Colon (tissue), 2 donors: ENCODE data around the gene TCTN1.
"Not testable (repeated sequence)": the region's sequence is repeated elsewhere in the genome, so short reads cannot be mapped to it uniquely, and the experiment has no call there.

Experiments
- FAIRE-seq: peaks from 2 replicates; lab custom pipeline; 2012; peaks lifted over from hg19 to GRCh38; lab: Jason Lieb, UNC
- donor health status: control.
- donor health status: control.

The TCTN1 gene

DNA sequence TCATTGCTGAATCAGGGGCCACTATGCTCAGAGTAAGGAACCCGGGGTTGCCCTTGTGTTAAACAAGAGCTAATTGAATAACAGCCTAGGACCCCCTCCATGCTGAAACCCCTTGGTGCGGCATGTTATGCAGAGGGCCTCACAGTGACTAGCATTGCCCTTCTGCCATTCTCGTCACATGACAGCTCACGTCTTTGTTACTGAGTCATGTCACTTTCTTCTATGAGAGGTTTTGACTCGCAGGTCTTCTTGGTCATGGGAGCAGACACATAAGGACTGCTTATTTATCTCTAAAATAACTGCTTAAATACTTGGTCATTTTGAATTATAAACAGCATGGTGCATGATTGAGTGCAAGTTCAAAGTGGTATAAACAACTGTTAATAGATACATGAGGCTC is 24.9 kb downstream of the TCTN1 start:
- FAIRE-seq: no peak

DNA sequence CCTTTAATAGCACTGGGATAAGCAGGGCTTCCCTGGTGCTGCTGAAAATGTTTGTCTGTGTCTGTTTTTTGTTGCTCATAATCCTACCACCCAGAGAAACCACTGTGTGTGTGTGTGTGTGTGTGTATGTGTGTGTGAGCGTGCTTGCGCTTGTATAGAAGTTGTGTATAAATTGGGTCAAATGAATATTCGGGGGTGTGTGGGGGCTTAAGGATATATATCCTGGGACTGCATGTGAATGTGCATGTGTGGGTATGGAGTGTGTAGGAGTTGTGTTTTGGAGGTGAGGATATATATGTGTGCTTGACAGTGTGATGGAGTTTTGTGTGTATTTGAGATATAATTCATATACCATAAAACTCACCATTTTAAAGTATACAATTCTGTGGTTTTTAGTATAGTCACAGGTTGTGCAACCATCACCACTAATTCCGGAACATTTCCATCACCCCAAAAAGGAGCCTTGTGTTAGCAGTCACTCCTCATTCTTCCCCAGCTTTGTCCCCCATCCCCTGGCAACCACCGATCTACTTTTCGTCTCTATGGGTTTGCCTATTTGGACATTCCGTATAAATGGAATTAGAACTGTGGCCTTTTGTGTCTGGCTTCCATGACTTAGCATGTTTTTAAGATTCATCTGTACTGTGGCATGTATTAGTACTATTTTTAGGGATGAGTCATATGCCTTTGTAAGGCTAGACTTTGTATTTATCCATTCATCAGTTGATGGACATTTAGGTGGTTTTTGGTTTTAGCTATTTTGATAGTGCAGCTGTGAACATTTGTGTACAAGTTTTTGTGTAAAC is 25.6 kb downstream of the TCTN1 start:
- no peak for FAIRE-seq

DNA sequence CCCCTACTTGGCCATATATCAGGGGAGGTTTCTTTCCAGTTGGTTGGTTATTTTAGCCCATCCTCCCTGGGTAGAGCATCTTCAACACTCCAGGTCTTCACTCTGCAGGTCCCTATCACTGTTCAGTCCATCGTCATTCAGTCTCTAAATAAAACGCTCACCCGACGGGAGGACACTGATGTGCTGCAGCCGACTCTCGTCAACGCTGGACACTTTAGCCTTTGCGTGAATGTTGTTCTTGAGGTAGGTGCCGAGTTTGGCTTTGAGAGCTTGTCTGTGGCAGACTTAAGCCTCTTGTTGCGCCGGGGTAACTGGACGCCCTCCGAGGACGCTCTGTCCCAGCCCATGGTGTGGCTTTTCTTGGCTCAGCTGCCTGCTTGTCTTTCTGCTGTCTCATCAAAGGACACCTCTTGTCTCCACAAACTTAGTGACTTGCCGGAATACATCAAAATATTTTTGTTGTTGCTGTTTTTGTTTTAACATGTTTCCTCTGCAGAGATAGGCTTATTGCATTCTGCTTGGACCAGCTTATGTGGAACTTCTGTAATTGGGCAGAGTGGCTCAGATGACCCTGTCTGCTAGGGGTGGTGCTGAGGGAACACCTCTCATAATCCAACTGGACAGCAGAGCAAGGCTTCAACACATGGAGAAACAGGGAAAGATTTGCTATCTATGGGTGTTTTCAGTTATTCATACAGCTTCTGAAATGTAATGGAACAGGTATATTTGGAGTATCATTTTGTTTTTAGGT is 26.5 kb downstream of the TCTN1 start:
- FAIRE-seq: no peak

DNA sequence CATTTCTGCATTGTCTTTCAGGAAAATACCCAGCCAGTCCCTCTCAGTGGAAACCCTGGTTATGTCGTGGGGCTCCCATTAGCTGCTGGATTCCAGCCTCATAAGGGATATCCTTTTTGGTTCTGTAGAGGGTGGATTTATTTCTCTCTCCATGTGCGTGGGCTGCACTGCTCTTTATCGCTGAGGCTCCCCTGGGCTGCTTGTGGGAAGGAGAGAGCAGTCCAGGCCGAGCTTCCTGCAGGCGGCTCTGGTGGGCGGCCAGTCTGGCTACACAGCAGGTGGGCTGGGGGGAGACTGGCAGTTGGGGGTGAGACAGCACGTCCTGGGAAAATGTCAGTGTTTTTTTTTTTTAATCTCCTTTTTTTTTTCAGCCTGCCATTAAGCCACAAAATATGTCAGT is 27.6 kb downstream of the TCTN1 start:
- no peak for FAIRE-seq

DNA sequence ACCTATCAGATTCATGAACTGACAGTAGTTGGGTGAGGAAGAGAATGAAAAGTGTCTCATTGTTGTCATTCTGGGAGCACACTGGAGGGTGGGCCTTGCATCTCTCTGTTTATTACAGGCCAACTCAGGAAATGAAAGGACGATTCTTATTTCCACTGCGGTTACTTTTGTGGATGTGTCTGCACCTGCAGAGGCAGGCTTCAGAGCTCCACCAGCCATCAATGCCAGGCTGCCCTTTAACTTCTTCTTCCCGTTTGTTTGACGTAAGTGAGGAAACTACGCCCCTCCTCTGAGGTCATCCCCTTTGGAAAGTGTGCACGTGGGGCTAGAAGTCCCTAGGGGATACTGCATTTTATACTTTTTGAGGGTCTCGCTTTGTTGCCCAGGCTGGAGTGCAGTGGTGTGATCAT is 33.7 kb downstream of the TCTN1 start:
- no peak for FAIRE-seq

DNA sequence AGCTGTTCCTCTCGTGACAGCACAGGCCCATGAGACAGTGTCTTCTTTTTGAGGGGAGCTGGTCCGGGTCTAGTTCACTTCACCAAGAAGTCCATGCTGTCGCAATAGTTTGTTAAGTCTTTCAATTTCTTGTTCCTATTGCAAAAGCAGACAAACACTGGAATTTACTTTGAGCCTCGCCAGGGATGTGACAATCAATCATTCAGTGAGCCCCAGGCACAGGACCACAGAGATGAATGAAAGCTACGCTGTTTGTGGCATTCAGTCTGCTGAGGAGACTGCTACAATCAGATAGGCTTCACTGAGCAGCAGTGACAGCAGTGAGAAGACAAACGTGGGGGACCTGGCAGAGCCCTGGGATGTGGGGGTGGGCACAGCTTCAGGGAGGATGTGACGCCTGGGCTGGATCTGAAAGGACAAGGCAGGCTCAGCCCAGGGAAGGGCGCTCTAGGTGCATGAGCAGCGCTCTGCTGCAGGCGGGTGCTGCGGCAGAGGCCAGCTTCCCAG is 35.5 kb downstream of the TCTN1 start:
- no peak for FAIRE-seq

DNA sequence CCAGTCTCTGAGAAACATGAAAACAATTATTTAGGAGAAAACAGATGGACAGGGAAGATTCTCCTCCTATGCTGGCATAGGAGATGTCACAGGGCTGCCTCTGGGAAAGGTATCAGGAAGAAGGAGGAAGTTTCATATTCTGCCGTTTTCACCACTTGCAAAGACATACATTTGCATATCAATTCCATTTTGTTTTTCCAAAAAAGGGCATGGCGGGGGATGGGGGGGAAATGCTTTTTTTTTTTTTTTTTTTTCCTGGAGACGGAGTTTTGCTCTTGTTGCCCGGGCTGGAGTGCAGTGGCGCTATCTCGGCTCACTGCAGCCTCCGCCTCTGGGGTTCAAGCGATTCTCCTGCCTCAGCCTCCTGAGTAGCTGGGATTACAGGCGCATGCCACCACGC is 40.3 kb downstream of the TCTN1 start:
- not testable (repeated sequence) for FAIRE-seq

DNA sequence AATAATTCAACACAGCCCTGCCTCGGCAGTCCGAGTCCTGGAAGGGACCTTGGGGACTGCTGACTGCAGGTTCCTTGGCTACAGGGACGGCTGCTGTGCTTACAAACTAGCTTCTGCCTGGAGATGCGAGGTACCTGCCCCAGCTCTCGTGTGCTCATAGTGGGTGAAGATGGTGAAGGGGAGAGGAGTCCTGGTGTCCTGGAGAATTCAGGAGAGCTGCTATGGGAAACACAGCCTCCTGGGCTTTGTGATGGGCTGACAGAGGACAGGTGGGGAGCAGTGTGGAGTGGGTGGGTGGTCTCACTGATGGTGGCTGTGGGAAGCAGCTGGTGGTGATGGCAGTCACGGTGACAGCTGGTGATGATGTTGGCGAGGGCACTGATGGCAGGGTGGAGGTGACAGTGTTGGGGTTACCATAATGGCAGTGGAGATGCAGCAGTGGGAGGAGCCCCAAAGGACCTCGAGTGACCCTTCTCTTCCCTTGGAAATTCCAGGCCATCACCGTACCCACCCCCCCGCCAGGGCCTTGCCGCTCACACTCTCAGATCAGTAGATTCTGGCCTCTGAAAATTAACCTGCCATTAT is 42.2 kb downstream of the TCTN1 start:
- no peak for FAIRE-seq

DNA sequence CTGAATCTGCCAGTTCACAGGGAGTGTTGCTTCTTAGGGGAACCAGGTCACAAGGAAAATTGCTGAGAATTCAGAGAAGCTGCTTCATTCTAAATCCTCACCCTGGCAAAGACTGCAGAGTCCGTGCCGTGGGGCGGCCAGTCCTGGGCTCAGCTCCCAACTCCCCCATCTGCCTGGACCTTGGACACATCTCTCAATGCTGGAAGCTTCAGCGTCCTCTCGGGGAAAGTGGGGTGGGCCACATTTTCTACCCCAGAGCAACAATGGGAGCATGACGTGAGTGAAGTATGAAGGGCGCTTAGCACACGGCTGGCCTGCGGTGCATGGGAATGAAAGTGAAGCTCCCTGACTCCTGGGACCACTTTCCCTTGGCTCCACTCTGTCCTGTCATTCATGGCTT is 43.8 kb downstream of the TCTN1 start:
- FAIRE-seq: no peak

DNA sequence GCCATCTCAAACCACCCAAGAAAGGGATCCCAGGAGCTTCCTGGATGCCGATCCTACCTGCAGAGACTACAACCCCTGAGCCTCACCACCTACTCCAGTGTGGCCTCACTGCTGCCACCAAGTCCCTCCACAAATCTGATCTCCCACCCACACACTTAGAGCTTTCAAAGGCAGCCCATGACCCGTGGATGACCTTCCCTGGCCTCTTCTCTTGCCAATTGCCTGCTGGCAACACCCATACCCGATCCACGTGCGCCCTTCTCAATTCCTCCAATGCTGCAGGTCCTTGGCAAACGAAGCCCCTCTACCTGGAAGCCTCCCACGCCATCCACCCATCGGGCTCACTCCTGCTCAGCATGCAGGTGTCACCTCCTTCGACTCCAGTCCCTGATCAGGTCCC is 44.3 kb downstream of the TCTN1 start:
- FAIRE-seq: no peak

DNA sequence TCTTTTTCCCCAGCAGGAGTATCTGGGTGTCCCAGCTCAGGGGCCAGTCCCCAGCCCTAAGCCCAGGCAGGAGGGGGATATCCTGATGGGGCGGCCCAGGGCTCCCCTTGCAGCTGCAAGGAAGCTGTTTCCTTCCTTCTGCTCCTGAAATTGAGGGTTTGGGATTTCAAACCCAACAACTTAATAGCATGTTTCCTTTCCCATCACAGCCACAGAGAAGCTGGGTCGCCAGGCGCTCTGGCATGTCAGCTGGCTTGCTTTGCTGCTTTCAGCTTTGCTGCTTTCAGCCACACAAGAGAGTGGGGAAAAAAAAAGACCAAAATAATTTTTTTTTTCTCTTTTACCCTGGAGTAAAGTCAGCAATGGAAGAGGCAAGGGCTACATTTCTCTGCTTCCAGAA is 44.9 kb downstream of the TCTN1 start:
- no peak for FAIRE-seq

DNA sequence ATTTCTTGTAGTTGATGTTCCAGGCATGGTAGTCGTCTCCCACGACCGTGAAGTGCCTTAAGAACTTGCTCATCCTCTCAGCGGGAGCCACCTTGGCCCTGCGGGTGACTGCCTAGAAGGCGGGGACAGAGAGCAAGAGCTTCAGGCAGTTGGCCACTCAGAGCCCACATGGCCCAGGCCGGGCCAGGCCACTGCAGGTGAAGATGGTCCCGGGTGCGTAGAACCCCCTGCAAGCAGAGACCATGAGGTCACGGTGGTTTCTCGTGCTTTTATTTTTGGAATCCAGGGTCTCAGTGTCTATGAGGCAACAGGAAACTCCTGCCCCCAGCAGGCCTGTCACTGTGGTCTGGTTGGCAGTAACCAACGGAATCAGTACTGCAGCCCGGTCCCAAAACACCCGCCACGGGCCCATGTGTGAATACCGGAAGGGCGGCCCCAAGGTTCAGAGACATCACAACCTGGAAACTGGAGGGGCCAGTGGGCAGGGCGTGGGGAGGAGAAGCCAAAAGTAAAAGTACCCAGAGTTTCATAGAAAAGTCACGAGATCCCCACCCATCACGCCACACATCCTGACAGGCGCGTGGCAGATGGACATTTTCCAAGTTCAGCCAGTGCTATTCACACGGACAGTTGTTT is 47.5 kb downstream of the TCTN1 start:
- FAIRE-seq: no peak

DNA sequence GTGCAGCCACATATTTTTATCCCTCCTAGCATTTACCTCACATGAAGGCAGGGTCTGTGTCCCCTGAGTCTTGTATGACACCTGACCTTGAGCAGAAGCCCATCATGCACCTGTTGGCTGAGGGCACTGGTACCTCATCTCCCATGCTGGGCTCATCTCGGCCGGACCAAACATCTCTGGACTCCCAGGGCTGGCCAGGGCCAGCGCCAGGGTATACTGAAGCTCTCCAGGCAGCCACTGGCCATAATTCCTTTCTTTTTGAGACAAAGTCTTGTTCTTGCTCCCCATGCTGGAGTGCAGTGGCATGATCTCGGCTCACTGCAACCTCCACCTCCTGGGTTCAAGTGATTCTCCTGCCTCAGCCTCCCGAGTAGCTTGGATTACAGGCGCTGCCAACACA is 53.0 kb downstream of the TCTN1 start:
- FAIRE-seq: no peak

DNA sequence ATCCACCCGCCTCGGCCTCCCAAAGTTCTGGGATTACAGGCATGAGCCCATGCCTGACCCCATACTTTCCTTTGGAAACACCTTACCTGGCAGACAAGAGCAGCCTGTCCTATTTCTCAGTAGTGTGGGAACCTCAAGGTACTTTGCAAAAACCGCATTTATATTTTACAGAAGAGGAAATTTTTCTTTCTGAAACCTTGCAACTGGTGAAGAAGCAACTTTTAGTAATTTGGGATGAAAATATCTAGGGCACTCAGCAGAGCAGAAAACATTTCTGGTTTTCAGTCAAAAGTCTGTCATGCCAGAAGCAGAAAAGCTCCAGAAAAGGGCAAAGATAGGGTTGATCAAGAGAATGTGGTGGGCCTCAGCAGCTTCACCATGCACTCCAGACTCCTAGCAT is 53.7 kb downstream of the TCTN1 start:
- no peak for FAIRE-seq

DNA sequence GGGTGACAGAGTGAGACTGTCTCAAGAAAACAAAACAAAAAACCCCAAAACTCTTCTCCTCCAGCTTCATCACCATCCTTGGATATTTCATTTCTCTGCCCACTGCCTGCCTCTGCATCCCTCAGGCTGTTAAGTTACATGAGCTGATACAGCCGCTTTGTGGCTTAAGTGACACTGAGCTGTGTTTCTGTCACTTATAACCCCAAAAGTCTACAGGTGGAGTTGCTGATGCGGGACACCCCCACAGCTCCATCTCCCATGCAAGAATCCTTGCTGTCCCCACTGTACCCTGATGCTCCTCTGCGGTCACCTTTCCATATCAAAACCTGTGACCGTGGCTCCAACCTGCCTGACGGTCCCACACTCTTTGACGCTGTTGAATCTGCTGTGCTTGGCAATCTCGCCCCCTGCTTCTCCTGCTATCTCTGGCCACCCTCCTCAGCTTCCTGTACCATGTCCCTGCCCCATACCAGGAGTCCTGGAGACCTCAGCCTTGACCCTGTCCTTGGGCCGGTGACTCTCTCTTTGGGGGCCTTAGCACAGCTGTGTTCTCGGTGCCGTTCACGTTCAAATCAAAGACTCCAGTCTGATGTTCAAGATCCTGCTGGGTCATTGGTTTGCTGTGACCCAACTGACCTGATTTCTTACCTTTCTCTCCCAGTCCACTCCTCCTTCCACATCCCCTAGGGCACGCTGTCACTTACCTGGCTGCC is 54.7 kb downstream of the TCTN1 start:
- no peak for FAIRE-seq

DNA sequence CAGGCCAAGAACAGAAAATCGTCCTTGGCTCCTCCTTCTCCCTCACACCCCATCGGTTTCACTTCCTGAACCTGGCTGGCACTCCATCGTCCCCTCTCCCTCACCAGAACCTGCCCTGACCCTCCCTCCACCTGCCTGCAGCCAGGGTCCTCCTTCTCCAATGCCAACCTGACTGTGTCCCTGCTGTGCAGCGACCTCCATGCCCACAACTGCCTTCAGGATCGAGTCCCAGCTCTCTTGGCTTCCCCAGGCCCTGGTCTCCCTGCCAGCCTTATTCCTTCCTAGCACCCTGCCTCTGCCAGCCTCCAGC is 55.2 kb downstream of the TCTN1 start:
- no peak for FAIRE-seq

DNA sequence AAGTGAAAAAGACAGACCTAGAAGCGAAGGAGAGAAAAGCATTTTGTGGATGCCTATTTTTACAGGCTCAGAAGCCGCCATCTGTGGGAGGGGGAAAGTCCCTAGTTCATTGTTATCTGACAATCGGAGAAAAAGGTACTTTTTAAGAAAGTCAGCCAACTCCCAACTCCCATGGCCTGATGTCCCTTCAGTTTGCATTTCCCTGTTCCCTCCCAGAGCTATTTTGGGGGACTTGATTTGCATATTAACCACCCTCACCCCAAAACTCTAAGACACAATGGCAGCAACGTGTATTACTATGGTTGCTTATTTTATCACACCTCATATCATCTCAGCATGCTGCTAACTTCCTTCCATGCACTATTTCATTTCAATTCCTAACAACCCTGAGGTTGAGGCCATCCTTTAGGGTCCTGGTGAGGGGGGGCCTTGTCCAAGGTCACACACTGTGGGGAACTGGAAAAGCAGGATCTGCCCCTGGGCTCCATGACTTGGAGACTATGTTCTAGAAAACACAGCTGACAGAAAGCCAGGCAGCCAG is 56.3 kb downstream of the TCTN1 start:
- no peak for FAIRE-seq

DNA sequence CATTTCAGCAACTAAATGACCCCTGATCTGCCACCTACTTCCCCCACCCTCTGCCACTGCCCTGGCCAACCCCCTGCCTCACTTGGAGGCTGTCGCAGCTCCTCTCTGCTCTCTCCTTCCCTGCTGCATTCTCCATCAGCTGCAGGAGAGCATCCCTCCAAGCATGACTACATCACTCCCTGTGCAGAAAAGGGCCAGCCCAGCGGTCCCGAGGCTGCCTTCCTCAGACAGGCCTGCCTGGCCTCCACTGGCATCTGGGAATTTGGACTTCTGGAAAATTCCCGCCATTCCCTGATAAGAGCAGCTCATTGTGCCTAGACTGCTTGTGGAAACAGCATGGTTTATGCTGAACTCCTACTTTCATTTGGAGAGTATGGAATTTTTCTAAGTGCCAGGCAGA is 62.2 kb downstream of the TCTN1 start:
- no peak for FAIRE-seq

DNA sequence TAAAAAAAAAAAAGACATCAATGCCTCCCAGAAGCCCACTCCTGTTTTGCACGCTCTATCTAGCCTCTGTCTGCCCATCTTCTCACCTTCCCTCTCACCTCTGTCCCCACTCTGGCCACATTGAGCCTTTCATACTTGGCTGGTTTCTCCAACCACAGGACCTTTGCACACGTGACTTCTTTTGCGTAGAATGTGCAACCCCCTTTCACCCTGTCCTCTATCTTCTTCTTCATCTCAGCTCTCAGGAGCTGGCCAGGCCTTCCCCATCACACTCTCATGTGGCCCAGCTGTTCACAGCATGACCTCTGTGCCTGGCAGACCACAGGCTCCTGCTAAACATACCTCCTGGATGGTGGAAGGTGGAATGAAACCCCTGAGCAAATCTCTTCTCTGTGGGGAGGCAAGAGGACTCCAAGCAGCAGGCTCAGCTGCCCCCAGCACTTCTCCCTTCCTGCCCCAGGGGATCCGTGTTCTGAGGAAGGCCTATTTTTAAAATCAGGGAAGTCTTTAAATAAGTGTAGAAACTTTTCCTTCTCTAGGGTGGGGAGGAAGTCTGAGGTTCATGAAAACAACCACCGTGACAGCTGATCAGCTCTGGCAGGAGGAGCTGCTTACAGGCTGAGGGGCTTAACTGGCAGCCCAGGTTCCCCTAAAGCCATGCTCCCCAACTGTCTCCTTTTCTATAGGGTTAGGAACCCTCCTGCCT is 63.4 kb downstream of the TCTN1 start:
- FAIRE-seq: no peak

DNA sequence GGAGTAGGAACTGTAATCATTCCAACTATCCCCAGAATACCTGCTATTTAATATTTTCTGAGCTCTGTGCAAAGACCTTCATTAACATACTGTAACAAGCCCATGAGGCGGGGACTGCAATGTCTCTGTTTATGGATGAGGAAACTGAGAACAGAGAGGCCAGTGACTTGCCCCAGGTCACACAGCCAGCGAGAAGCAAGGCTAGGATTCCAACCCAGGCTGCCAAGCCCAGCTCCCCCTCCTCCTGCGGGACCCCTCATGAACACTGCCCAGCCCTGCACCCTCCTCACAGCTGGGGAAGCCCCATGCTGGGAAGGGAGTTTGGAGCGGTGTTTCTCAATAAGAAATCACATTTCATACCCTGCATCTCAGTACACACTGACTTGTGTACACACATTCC is 64.1 kb downstream of the TCTN1 start:
- FAIRE-seq: no peak

DNA sequence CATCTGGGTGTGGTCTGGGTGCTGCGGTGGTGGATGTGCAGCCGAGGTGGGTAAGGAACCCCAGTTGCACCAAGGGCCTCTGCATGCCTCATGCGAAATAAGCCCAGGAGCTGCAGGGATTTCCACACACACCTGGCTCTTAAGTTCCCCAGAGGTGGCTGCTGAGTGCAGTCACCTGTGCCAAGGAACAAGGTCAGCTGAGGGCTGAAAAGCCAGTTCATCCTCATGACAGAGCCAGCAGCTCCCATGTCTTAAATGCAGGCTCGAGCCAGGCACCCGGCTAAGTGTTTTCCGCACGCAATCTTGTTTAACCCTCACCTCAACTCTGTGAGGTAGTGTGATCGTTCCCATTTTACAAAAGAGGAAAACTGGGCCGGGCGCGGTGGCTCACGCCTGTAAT is 65.3 kb downstream of the TCTN1 start:
- FAIRE-seq: no peak
